ENCODE results near the gene RASL10A.

- no peak for TF ChIP-seq CTCF (conservative IDR thresholded peaks at IDR 0.05; ENCODE audit: low read length)
- no peak for TF ChIP-seq EZH2phosphoT487 (IDR thresholded peaks at IDR 0.05; ENCODE audit: borderline replicate concordance)
These were observed 25.1 kb upstream of the RASL10A start for GRCh38 chr22:29340566-29340965.
